Bronchial epithelial cell (primary cell): ENCODE results near the gene NDUFA12. TPM values are rescaled to one million over a fixed set of nuclear protein-coding genes. Genes with fewer than 3 reads are reported as not detected.

Source experiments
- DNase-seq: peaks from one replicate; pipeline ENCODE4 v3.0.0-alpha.2; 2010; ENCODE audit warnings: low read depth
- FAIRE-seq: peaks from 2 replicates; lab custom pipeline; 2011; peaks lifted over from hg19 to GRCh38; lab: Jason Lieb, UNC
- H3K27me3 ChIP-seq: 2 replicates; pipeline ENCODE4 v1.5.1; 2011; ENCODE audit warnings: low read length; ENCODE audit not compliant: control insufficient read depth, insufficient read depth
- H3K36me3 ChIP-seq: 2 replicates; pipeline ENCODE4 v1.5.1; 2011; ENCODE audit warnings: low read length; ENCODE audit not compliant: control insufficient read depth, insufficient read depth
- H3K4me3 ChIP-seq: 2 replicates; pipeline ENCODE4 v1.5.1; 2011; ENCODE audit warnings: mild to moderate bottlenecking, low read depth, low read length, control low read depth
- CTCF ChIP-seq: IDR thresholded peaks from 2 replicates; pipeline ENCODE4 v1.5.1; 2011; ENCODE audit warnings: mild to moderate bottlenecking, moderate library complexity, low read length, control low read depth, inconsistent platforms; ENCODE audit not compliant: insufficient read depth, severe bottlenecking
- total RNA-seq: library from RNA; depleted of rRNA; stranded (reverse); fragments of >200 nt; gene quantifications from 2 replicates; pipeline ENCODE4 v1.2.1, GENCODE V29; 2014

The NDUFA12 gene
- total RNA-seq, 1 donor from 2014 or later = 173 TPM

GRCh38 chr12:94925206-94925605 is 78.3 kb downstream of the NDUFA12 start:
- FAIRE-seq (no peak), DNase-seq (no peak)
- Histone ChIP-seq H3K36me3 (no peaks in the 10 kb centered on the region), H3K27me3 (peaks cover 1% of the 10 kb centered on the region), H3K4me3 (no peak overlapping the region)
- no peak for TF ChIP-seq CTCF

- peaks cover 1% of the 10 kb centered on the region for H3K27me3 ChIP-seq
- TF ChIP-seq CTCF = no peak
- no peak overlapping the region for H3K4me3 ChIP-seq
- FAIRE-seq = no peak
- DNase-seq = no peak
- no peaks in the 10 kb centered on the region for H3K36me3 ChIP-seq
Measured at GRCh38 chr12:94922561-94922960, 80.9 kb downstream of the NDUFA12 start.

Other genes with a start within 250 kb of the NDUFA12 start
- gene NR2C1, start 69.9 kb upstream of the NDUFA12 start, total RNA-seq = 14.5 and 19.1 TPM in 2 replicates
- gene FGD6, start 213.8 kb upstream of the NDUFA12 start, total RNA-seq = 13.2 and 13.3 TPM in 2 replicates
- 57.4 and 66.2 TPM in 2 replicates for gene VEZT, start 214.1 kb upstream of the NDUFA12 start, total RNA-seq